Heart left ventricle (tissue), 16 donors: ENCODE results near the gene ZNF772. TPM values are rescaled to one million over a fixed set of nuclear protein-coding genes. Genes with fewer than 3 reads are reported as not detected.
"Not testable (repeated sequence)": the region's sequence is repeated elsewhere in the genome, so short reads cannot be mapped to it uniquely, and the experiment has no call there.

ENCODE experiments used
- ATAC-seq, 4 donors: fragments of 200-7000 bp; cut with Tn5 transposase; one replicate each; pipeline ENCODE4 v1.9.1; 2020 to 2022; ENCODE audit warnings: moderate library complexity in 4 of 4, mild to moderate bottlenecking in 3 of 4, moderate number of reproducible peaks in 1 of 4
- DNase-seq, 5 donors: peaks; one replicate each; pipeline ENCODE4 v3.0.0-alpha.2; 2020
- H3K27ac ChIP-seq, 12 donors: fragments of 200-600 bp; sonication (generic) in 4 of 12; one replicate each; pipeline versions ENCODE4 v1.5.0 to v1.8.0; 2016 to 2022; ENCODE audit warnings: mild to moderate bottlenecking in 2 of 12
- H3K27me3 ChIP-seq, 9 donors: fragments of 200-600 bp; sonication (generic) in 2 of 9; one replicate each; pipeline versions ENCODE4 v1.5.1 to v1.8.0; 2016 to 2022; ENCODE audit warnings: mild to moderate bottlenecking in 3 of 9
- H3K36me3 ChIP-seq, 9 donors: fragments of 200-600 bp; sonication (generic) in 2 of 9; one replicate each; pipeline versions ENCODE4 v1.5.0 to v1.8.0; 2018 to 2022; ENCODE audit warnings: mild to moderate bottlenecking in 2 of 9
- H3K4me1 ChIP-seq, 12 donors: fragments of 200-600 bp; sonication (generic) in 4 of 12; one replicate each; pipeline versions ENCODE4 v1.5.0 to v1.8.0; 2016 to 2022; ENCODE audit warnings: mild to moderate bottlenecking in 3 of 12
- H3K4me3 ChIP-seq, 12 donors: fragments of 200-600 bp; sonication (generic) in 4 of 12; one replicate each; pipeline versions ENCODE4 v1.5.0 to v1.8.0; 2017 to 2022; ENCODE audit warnings: mild to moderate bottlenecking in 9 of 12, moderate library complexity in 4 of 12
- H3K9me3 ChIP-seq, 12 donors: fragments of 200-600 bp; sonication (generic) in 4 of 12; one replicate each; pipeline versions ENCODE4 v1.5.0 to v1.8.0; 2016 to 2022; ENCODE audit warnings: mild to moderate bottlenecking in 1 of 12
- POLR2A ChIP-seq, 2 donors: fragments of 450-650 bp; IDR thresholded peaks; one replicate each; pipeline ENCODE4 v1.6.1; 2017; ENCODE audit warnings: antibody characterized with exemption in 2 of 2, mild to moderate bottlenecking in 2 of 2, moderate library complexity in 2 of 2
- WGBS, 4 donors: extraction: QIAGEN DNeasy Blood & Tissue Kit in 2 of 4; methylation state at CpG; one replicate each; pipeline versions ENCODE4 v1.1.5 to v1.1.7; 2013 to 2018; 5-methylcytosine and 5-hydroxymethylcytosine counted together
- intact Hi-C, 10 donors: fragments of 100-400 bp; cut with DNase I; formaldehyde crosslinking; loops; one replicate each; pipeline versions ENCODE4 v1.11.1 to v1.14.2; 2022
- polyA plus RNA-seq, 2 donors: library from polyadenylated mRNA; stranded (reverse); fragments of 200-250 nt; gene quantifications; one replicate each; pipeline ENCODE4 v1.2.3, GENCODE V29; 2013
- total RNA-seq, 9 donors: library from RNA; depleted of rRNA in 2 of 9; stranded (reverse); fragments of >200 nt in 2 of 9; fragmentation: NEBNext Ultra II Directional in 3 of 9; extraction: Animal tissue kit (Norgen Biotek cat#: 25700) in 3 of 9; gene quantifications; one replicate each; pipeline versions ENCODE4 v1.1.0 to v1.2.4, GENCODE V29; 2016 to 2023
- TF ChIP-seq, protein P1 (sequence below), 12 donors: fragments of 200-600 bp; sonication (generic) in 4 of 12; IDR thresholded peaks; one replicate each; pipeline versions ENCODE4 v1.5.0 to v1.8.0; 2018 to 2022; ENCODE audit warnings: antibody characterized with exemption in 12 of 12, mild to moderate bottlenecking in 5 of 12
- donor health status: ischemic (EF 13 %, LVEDD 7.1; RV severe dilation, severe dysfunction).
- donor health status: healthy with polysubstance abuse.
- donor health status: DM: no; HTN: yes; CAD: no.
- donor health status: DM: no; HTN: no; CAD: no.
- donor health status: ischemic (EF 25% LVEDD 6.9; RV normal size, moderate dysfunction).
- donor health status: ischemic (EF 25% LVEDD 5.7; RV mildly dilated, moderate dysfunction).
- donor health status: healthy.
- donor health status: DM: yes; HTN: yes; CAD: no.
- donor health status: ischemic (EF 35%, LVEDD 5.7; RV mildly dilated, moderate dysfunction).
- donor health status: nonischemic (EF 11% LVEDD 7.7; RV severe dilation, severe dysfunction).
- donor health status: DM: yes; HTN: yes; CAD: no.
- donor health status: PGD.
- donor health status: ischemic (EF 29% LVEDD 5.4; RV normal size, mild dysfunction).
- donor health status: nonischemic (EF 23%, LVEDD 6.1; RV moderate dilation, normal function).

ZNF772 gene
- total and polyA plus RNA-seq, 11 donors, result 4.2 to 30.1 (median 22.1) TPM

- Histone ChIP-seq H3K4me3 (no peak overlapping the region), H3K9me3 (peaks cover 0 to 80% (median 50%) of the 10 kb centered on the region in 12 donors), H3K4me1 (no peaks in the 10 kb centered on the region), H3K27ac (no peak overlapping the region), H3K36me3 (peaks cover 0 to 85% (median 40%) of the 10 kb centered on the region in 9 donors), H3K27me3 (no peaks in the 10 kb centered on the region)
- ATAC-seq (no peak), DNase-seq (no peak)
- no peak for TF ChIP-seq POLR2A (IDR thresholded peaks at IDR 0.05)
- TF ChIP-seq, protein P1, sequence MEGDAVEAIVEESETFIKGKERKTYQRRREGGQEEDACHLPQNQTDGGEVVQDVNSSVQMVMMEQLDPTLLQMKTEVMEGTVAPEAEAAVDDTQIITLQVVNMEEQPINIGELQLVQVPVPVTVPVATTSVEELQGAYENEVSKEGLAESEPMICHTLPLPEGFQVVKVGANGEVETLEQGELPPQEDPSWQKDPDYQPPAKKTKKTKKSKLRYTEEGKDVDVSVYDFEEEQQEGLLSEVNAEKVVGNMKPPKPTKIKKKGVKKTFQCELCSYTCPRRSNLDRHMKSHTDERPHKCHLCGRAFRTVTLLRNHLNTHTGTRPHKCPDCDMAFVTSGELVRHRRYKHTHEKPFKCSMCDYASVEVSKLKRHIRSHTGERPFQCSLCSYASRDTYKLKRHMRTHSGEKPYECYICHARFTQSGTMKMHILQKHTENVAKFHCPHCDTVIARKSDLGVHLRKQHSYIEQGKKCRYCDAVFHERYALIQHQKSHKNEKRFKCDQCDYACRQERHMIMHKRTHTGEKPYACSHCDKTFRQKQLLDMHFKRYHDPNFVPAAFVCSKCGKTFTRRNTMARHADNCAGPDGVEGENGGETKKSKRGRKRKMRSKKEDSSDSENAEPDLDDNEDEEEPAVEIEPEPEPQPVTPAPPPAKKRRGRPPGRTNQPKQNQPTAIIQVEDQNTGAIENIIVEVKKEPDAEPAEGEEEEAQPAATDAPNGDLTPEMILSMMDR (IDR thresholded peaks at IDR 0.05), result no peak
- intact Hi-C loops, result no loop called here
Observed at GRCh38 chr19:57511484-57511883, 34.1 kb upstream of the ZNF772 start.

GRCh38 chr19:57506163-57506562 is 28.8 kb upstream of the ZNF772 start:
- Histone ChIP-seq H3K27me3 (no peaks in the 10 kb centered on the region), H3K27ac (no peak overlapping the region), H3K4me3 (no peak overlapping the region), H3K9me3 (peaks cover 0 to 67% (median 16%) of the 10 kb centered on the region in 12 donors), H3K4me1 (peaks cover 0 to 4% (median 0%) of the 10 kb centered on the region in 12 donors), H3K36me3 (peaks cover 0 to 66% (median 41%) of the 10 kb centered on the region in 9 donors)
- ATAC-seq (no peak), DNase-seq (no peak)
- WGBS, 4 donors, result 60 to 82% (median 70%) methylated on average over 4 of the region's 4 CpGs
- no peak for TF ChIP-seq POLR2A (IDR thresholded peaks at IDR 0.05)
- TF ChIP-seq, protein P1 (IDR thresholded peaks at IDR 0.05), result no peak
- intact Hi-C loops, result no loop called here

DNA sequence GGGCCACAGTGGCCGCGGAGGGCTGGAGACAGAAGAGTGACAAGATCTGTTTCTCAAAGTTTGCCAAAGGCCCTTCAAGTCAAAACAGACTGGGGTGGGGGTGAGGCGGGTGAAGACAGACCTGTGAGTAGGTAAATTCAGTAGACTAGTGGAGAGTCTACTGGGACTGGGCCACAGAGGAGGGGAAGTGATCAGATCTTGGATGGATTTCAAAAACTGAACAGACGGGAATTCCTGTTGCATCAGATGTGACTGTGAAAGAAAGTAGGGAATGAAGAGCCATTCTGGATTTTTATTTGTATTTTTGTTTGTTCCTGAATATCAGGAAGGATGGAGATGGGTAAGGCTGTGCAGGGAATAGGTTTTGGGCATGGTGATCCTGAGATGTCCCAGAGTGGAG is 23.0 kb upstream of the ZNF772 start:
- DNase-seq, intact Hi-C loops: not testable (repeated sequence)
- ATAC-seq, result peak in 1 of 4 donors; percentile 24

DNA sequence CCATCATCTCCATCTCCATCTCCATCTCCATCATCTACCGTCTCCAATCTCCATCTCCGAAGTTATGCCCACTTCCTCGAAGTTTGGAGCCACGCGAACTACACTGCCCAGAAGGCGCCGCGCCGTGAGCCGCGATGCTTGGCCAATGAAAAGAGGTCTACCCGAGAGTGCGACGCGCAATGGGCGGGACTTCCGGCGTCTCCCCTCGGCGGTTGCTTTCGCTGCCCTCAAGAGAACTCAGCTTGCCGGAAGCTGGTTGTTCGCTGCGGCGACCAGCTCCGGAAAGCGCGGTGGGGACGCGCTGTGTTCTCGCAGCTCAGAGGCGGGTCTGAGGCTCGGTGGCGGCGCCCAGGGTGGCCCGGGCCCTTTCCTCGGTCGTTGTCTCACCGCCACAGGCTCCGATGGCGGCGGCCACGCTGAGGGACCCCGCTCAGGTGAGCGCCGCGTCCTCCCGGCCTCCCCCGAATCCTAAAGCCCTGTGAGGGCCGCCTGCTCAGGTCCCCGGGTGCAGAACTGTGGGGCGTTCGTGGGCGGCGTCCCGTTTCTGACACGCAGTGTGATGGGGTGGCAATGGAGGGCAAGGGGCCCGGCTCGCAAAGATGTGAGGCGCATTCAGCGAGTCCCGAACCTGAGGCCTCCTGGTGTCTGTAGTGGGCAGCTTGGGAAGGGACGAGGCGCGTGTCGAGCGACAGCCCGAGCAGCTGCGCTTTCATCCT is 22.5 kb upstream of the ZNF772 start, which contains the start of gene ZNF773:
Gene ZNF773 (plus strand): TSS at position 259 of the 716 bp plus-strand sequence. CDS start 143 bp downstream, at position 402.
- H3K9me3 ChIP-seq, result peaks cover 0 to 59% (median 0%) of the 10 kb centered on the region in 12 donors
- peak within 1 kb of the TSS; percentile 67 to 96 (median 89) for H3K27ac ChIP-seq
- ATAC-seq (peak; percentile 100), DNase-seq (peak; percentile 96 to 98 (median 97))
- intact Hi-C loops, H3K27me3 ChIP-seq: not testable (repeated sequence)
- H3K4me1 ChIP-seq, result peaks cover 0 to 11% (median 7%) of the 10 kb centered on the region in 12 donors
- 0 to 1% (median 0%) methylated on average over 32 to 61 of the region's 69 CpGs for WGBS, 4 donors
- peaks cover 0 to 13% (median 7%) of the 10 kb centered on the region in 9 donors for H3K36me3 ChIP-seq
- TF ChIP-seq POLR2A (IDR thresholded peaks at IDR 0.05), result peak in 1 of 2 donors; percentile 95
- peak within 1 kb of the TSS; percentile 73 to 100 (median 88) for H3K4me3 ChIP-seq

More for the DNA sequence above, 23.0 kb upstream of the ZNF772 start:
- 0 to 8% (median 4%) methylated on average over 1 to 2 of the region's 4 CpGs for WGBS, 4 donors
- H3K9me3 ChIP-seq, result peaks cover 0 to 53% (median 0%) of the 10 kb centered on the region in 12 donors
- H3K4me1 ChIP-seq, result peaks cover 0 to 11% (median 7%) of the 10 kb centered on the region in 12 donors
- not testable (repeated sequence) for H3K27me3 ChIP-seq, H3K27ac ChIP-seq
- H3K4me3 ChIP-seq, result peak overlapping the region in 10 of 12 donors; percentile 21 to 100 (median 86)
- H3K36me3 ChIP-seq, result peaks cover 0 to 18% (median 11%) of the 10 kb centered on the region in 9 donors

DNA sequence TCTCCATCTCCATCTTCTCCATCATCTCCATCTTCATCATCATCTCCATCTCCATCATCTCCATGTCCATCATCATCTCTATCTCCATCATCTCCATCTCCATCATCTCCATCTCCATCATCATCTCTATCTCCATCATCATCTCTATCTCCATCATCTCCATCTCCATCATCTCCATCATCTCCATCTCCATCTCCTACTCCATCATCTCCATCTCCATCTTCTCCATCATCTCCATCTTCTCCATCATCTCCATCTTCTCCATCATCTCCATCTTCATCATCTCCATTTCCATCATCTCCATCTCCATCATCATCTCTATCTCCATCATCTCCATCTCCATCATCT is 21.9 kb upstream of the ZNF772 start:
- H3K27ac ChIP-seq, DNase-seq, H3K4me3 ChIP-seq, intact Hi-C loops, ATAC-seq, H3K27me3 ChIP-seq: not testable (repeated sequence)
- peaks cover 0 to 11% (median 7%) of the 10 kb centered on the region in 12 donors for H3K4me1 ChIP-seq
- peaks cover 0 to 63% (median 0%) of the 10 kb centered on the region in 12 donors for H3K9me3 ChIP-seq
- H3K36me3 ChIP-seq, result peaks cover 0 to 14% (median 7%) of the 10 kb centered on the region in 9 donors

DNA sequence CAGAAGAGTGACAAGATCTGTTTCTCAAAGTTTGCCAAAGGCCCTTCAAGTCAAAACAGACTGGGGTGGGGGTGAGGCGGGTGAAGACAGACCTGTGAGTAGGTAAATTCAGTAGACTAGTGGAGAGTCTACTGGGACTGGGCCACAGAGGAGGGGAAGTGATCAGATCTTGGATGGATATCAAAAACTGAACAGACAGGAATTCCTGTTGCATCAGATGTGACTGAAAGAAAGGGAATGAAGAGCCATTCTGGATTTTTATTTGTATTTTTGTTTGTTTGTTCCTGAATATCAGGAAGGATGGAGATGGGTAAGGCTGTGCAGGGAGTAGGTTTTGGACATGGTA is 10.9 kb upstream of the ZNF772 start:
- H3K36me3 ChIP-seq, result peaks cover 0 to 30% (median 21%) of the 10 kb centered on the region in 9 donors
- H3K27me3 ChIP-seq, H3K4me1 ChIP-seq, intact Hi-C loops, H3K27ac ChIP-seq, DNase-seq: not testable (repeated sequence)
- peak overlapping the region in 7 of 12 donors; percentile 6 to 100 (median 26) for H3K4me3 ChIP-seq
- peak in 2 of 4 donors; percentile 21 to 29 for ATAC-seq
- H3K9me3 ChIP-seq, result peaks cover 0 to 22% (median 0%) of the 10 kb centered on the region in 12 donors
- WGBS, 4 donors, result 14 to 17% methylated on average over 1 of the region's 1 CpG; no CpG with 5 or more reads in 2 of the 4 donors
